ENCODE results near the gene CTIF.

Gene CTIF

DNA sequence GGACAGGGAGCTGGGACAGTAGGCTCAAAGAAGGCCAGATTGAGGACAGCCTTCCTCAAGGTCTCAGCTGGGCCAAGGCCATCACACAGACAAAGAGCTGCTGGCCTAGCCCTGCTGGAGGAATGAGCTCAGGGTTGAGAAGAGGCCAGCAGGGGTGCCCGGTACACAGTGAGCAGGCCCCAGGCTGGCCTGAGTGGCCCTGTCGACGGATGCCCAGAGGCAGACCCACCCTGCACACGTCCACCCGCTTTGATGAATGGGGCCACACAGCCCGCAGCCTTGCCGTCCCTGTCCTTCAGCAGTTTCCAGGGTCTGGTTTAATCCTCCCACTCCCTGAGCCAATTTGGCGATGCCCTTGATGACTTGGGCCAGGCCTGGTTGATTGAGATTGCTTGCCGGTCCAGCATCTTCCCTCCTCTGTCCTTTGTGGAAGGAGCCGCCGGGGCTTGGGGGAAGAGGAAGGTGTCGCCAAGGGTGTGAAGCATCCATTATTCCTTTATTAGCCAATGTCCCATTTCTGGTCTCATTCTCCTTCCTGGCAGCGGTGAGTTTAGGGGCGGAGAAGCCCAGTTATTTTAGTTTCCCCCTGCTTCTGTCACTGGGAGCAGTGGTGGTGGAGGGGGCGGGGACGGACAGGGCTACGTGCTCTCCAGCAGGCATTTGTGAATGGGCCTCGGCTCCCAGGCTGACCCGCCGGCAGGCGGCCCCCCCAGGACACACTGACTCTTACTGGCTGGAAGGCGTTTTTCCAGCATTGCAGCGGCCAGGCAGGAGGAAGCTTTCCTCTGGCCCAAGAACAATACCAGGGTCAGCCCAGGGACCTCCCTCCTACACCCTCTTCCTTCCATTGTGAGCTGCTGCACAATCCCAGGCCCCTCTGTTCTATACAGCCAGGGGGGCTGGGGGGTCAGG, 141.8 kb downstream of the CTIF start:
- TF ChIP-seq, protein P1, sequence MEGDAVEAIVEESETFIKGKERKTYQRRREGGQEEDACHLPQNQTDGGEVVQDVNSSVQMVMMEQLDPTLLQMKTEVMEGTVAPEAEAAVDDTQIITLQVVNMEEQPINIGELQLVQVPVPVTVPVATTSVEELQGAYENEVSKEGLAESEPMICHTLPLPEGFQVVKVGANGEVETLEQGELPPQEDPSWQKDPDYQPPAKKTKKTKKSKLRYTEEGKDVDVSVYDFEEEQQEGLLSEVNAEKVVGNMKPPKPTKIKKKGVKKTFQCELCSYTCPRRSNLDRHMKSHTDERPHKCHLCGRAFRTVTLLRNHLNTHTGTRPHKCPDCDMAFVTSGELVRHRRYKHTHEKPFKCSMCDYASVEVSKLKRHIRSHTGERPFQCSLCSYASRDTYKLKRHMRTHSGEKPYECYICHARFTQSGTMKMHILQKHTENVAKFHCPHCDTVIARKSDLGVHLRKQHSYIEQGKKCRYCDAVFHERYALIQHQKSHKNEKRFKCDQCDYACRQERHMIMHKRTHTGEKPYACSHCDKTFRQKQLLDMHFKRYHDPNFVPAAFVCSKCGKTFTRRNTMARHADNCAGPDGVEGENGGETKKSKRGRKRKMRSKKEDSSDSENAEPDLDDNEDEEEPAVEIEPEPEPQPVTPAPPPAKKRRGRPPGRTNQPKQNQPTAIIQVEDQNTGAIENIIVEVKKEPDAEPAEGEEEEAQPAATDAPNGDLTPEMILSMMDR (IDR thresholded peaks at IDR 0.05): no peak

GRCh38 chr18:48682768-48683167, 143.9 kb downstream of the CTIF start:
- TF ChIP-seq, protein P1 (IDR thresholded peaks at IDR 0.05): no peak

DNA sequence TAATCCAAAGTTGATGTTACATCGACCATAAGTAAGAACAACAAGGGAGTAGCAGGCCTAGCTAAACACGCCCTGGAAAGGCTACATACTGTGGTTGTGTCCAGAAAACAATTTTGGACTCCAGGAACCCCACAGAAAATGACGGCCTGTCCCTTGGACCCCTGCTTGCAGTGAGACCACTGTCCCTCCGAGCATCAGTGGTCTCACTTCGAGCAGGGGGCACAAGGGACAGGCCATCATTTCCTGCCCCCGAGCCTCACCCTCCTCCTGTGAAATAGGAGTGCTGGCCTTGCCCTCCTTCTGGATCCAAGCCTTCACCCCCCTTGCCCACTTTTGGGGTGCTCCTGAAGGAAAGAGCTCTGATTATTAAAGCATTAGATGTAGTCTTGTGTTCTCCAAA, 144.4 kb downstream of the CTIF start:
- TF ChIP-seq, protein P1 (IDR thresholded peaks at IDR 0.05): no peak

DNA sequence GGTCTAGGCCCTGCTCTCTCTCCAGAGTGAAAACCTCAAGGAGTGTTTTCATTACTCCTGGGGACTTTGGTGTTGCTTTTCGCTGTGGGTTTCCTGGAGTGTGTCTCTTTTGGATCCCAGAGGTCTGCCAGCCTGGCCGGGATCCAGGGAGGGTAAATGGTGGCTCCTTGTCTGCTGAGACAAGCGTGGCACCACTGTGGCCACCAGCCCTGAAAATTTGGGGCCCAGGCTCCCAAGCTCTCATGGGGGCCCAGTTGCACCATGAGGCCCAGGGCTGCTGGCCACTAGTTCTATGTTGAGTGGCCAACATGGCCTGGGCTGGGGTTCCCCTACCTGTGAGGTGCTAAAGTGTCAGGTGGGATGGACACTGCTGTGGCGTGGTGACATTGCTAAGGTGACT, 144.8 kb downstream of the CTIF start:
- TF ChIP-seq, protein P1 (IDR thresholded peaks at IDR 0.05): no peak

- TF ChIP-seq, protein P1 (IDR thresholded peaks at IDR 0.05): no peak
Measured at GRCh38 chr18:48687346-48688042, 148.7 kb downstream of the CTIF start.

DNA sequence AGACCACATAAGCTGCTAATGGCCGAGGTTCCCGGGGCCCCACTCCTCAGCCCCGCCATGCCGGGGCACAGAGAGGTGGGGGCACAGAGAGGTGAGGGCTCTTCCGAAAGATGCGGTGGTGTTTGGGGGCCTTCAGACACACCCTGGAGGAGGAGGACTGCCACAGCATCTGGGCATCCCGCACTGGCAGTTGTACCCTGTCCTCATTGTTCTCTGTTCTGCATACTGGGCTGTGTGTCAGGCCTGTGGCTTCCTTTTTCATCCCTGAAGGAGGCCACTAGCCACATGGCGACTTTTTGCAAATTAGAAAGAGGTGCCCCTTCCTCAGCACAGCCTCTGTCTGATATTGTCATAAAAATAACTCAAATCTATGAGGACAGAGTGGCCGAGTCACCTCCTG, 150.1 kb downstream of the CTIF start:
- TF ChIP-seq, protein P1 (IDR thresholded peaks at IDR 0.05): no peak

- TF ChIP-seq, protein P1 (IDR thresholded peaks at IDR 0.05): no peak
Measured at GRCh38 chr18:48689548-48689947, 150.7 kb downstream of the CTIF start.

Measured in LNCAP (cell line).